ENCODE results near the gene RFT1.

DNA sequence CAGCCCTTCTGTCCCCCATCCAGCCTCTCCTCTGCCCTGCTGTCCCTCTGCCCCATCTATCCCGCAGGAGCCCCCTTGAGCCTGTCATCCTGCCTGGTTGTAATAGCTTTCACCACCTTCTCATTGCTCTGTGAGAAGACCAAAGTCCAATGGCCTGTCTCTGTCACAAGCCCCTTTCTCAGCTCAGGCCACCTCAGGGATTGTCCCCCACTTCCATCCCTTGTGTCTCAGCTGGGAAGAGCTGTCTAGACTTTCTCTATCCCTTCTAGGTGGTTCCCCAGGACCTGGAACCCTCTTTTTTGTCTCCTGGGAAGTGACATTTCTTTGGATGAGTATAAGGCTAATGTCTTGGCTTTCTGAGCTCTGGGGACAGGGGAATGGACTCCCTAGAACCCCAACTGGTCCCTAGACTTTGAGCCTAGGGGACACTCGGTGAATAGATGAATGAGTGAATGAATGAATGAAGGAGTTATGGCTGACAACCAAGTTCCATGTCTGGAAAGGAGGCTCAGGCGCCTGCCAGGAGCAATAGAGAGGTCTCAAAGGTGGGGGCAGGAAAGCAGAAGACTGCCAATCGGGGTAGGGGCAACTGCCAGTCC lies 29.9 kb upstream of the RFT1 start:
- TF ChIP-seq POLR2A (IDR thresholded peaks at IDR 0.05): no peak
- TF ChIP-seq, protein P1, sequence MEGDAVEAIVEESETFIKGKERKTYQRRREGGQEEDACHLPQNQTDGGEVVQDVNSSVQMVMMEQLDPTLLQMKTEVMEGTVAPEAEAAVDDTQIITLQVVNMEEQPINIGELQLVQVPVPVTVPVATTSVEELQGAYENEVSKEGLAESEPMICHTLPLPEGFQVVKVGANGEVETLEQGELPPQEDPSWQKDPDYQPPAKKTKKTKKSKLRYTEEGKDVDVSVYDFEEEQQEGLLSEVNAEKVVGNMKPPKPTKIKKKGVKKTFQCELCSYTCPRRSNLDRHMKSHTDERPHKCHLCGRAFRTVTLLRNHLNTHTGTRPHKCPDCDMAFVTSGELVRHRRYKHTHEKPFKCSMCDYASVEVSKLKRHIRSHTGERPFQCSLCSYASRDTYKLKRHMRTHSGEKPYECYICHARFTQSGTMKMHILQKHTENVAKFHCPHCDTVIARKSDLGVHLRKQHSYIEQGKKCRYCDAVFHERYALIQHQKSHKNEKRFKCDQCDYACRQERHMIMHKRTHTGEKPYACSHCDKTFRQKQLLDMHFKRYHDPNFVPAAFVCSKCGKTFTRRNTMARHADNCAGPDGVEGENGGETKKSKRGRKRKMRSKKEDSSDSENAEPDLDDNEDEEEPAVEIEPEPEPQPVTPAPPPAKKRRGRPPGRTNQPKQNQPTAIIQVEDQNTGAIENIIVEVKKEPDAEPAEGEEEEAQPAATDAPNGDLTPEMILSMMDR (IDR thresholded peaks at IDR 0.05): no peak
